ENCODE data around the gene SPOCD1. TPM values are rescaled to one million over a fixed set of nuclear protein-coding genes. Genes with fewer than 3 reads are reported as not detected.
A peak's percentile ranks its signal among the peaks of the same experiment; 100 is the strongest.

SPOCD1 gene
- total RNA-seq, 1 experiment from 2014 or later: 0.54 TPM

GRCh38 chr1:31761883-31762282 lies 53.9 kb downstream of the SPOCD1 start:
- H3K27ac ChIP-seq (ENCODE audit: low read length): peak overlapping the region; percentile 89
- ATAC-seq (no peak), DNase-seq (ENCODE audit: low read depth, low spot score) (no peak)
- peak overlapping the region; percentile 62 to 68; a peak in 3 of 4 replicates for H3K4me3 ChIP-seq (ENCODE audit: low read depth in 2 of 2, low read length in 2 of 2)
- in situ Hi-C loops (cut with HindIII; ENCODE audit: low pct_unique_long_range_greater_than_20kb, low sequenced_read_pairs) (no loop called here), intact Hi-C loops (cut with micrococcal nuclease; ENCODE audit: unreplicated experiment) (no loop called here)
- ChIA-PET CTCF (interaction anchor here (0.6 to 1.1 kb wide), 3 partner anchors 8 to 191 kb away, joined by 3 to 4 read pairs (median 3); no protein-coding TSS in a partner anchor), POLR2A (interaction anchor here (1.0 to 2.2 kb wide), 2 partner anchors 27 to 204 kb away, joined by 3 to 21 read pairs; no protein-coding TSS in a partner anchor)
- TF ChIP-seq SIN3A (IDR thresholded peaks at IDR 0.05; ENCODE audit: borderline replicate concordance, insufficient read depth, low read depth, low read length) (no peak), CTCF (IDR thresholded peaks at IDR 0.05) (no peak), POLR2AphosphoS5 (IDR thresholded peaks at IDR 0.05; ENCODE audit: low read depth, low read length) (no peak), TCF7L2 (IDR thresholded peaks at IDR 0.05; ENCODE audit: low read depth, low read length) (no peak)
- TF ChIP-seq, protein P1, sequence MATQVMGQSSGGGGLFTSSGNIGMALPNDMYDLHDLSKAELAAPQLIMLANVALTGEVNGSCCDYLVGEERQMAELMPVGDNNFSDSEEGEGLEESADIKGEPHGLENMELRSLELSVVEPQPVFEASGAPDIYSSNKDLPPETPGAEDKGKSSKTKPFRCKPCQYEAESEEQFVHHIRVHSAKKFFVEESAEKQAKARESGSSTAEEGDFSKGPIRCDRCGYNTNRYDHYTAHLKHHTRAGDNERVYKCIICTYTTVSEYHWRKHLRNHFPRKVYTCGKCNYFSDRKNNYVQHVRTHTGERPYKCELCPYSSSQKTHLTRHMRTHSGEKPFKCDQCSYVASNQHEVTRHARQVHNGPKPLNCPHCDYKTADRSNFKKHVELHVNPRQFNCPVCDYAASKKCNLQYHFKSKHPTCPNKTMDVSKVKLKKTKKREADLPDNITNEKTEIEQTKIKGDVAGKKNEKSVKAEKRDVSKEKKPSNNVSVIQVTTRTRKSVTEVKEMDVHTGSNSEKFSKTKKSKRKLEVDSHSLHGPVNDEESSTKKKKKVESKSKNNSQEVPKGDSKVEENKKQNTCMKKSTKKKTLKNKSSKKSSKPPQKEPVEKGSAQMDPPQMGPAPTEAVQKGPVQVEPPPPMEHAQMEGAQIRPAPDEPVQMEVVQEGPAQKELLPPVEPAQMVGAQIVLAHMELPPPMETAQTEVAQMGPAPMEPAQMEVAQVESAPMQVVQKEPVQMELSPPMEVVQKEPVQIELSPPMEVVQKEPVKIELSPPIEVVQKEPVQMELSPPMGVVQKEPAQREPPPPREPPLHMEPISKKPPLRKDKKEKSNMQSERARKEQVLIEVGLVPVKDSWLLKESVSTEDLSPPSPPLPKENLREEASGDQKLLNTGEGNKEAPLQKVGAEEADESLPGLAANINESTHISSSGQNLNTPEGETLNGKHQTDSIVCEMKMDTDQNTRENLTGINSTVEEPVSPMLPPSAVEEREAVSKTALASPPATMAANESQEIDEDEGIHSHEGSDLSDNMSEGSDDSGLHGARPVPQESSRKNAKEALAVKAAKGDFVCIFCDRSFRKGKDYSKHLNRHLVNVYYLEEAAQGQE (IDR thresholded peaks at IDR 0.05; ENCODE audit: insufficient read depth in 1 of 2, low read depth in 2 of 2, low read length in 1 of 2): no peak
- H3K27me3 ChIP-seq (ENCODE audit: control insufficient read depth, insufficient read depth, low read length): no peaks in the 10 kb centered on the region
- peaks cover 50% of the 10 kb centered on the region for H3K4me1 ChIP-seq (ENCODE audit: control insufficient read depth, insufficient read depth, low read length)
- H3K36me3 ChIP-seq (ENCODE audit: control insufficient read depth, insufficient read depth, low read length): no peaks in the 10 kb centered on the region; the same call in 1 of the 2 replicates
- no TSS peak for BruUV-seq (replicated peaks)
- no peaks in the 10 kb centered on the region for H3K9me3 ChIP-seq (ENCODE audit: control insufficient read depth, insufficient read depth, low read depth, low read length)

DNA sequence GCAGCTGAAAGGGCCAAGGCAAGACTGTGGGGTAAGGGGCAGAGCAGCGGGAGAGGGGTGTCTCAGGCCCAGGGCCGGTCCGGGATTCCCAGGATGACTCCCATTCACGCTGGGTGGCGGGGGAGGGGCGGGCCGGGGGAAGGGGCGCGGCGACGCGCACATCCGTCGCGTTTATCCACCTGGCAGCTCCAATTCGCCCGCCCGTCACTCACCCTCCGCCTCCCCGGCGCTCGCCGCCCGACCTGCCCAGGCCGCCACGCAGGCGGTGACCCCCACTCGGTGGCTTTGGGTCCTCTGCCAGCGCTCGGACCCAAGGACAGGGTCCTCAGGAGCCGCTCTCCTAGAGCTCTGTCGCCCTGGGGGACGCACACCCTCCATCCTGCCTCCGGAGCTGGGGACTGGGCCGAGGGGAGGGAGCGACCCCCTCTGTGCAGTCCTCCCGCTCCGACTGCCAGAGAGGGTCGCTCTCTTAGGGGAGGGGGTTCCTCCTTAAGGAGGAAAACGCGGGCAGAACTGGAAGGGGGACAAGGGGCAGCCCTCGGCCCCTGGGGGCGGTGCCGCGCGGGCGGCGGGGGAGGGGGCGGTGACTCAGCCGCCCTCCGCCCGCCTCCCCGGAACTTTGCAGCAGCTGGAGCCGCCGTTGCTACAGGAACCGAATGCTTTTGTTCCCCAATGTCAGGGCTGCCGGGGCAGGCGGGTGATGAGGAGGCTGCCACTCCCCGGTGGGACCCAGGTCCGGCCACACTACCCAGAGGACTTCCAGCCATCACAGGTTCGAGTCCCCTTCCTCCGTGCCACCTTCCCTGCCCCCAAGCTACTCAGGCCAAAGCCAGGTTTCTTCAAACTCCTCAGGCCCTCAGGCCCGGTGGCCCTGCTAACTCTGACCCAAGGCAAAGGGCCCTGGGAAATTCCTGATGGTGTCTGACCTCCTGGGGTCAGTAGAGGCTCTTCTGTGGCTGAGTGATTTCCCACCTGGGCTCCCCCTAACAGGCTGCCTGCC lies 55.1 kb downstream of the SPOCD1 start:
- intact Hi-C loops (cut with micrococcal nuclease; ENCODE audit: unreplicated experiment) (no loop called here), in situ Hi-C loops (cut with HindIII; ENCODE audit: low pct_unique_long_range_greater_than_20kb, low sequenced_read_pairs) (no loop called here)
- peaks cover 41% of the 10 kb centered on the region for H3K4me1 ChIP-seq (ENCODE audit: control insufficient read depth, insufficient read depth, low read length)
- no peaks in the 10 kb centered on the region for H3K27me3 ChIP-seq (ENCODE audit: control insufficient read depth, insufficient read depth, low read length)
- ChIA-PET POLR2A (interaction anchor here (0.5 to 2.2 kb wide), 4 partner anchors 28 to 355 kb away, joined by 3 to 21 read pairs (median 4); no protein-coding TSS in a partner anchor), CTCF (interaction anchor here (0.6 to 1.1 kb wide), 4 partner anchors 9 to 851 kb away, joined by 4 to 10 read pairs (median 8); no protein-coding TSS in a partner anchor)
- H3K4me3 ChIP-seq (ENCODE audit: low read depth in 2 of 2, low read length in 2 of 2): peak overlapping the region; percentile 56 to 82
- BruUV-seq (replicated peaks): no TSS peak
- no peaks in the 10 kb centered on the region for H3K9me3 ChIP-seq (ENCODE audit: control insufficient read depth, insufficient read depth, low read depth, low read length)
- peak; percentile 47 for ATAC-seq
- DNase-seq (ENCODE audit: low read depth, low spot score): no peak
- H3K36me3 ChIP-seq (ENCODE audit: control insufficient read depth, insufficient read depth, low read length): no peaks in the 10 kb centered on the region; the same call in 1 of the 2 replicates
- TF ChIP-seq CTCF (IDR thresholded peaks at IDR 0.05) (no peak), SIN3A (IDR thresholded peaks at IDR 0.05; ENCODE audit: borderline replicate concordance, insufficient read depth, low read depth, low read length) (no peak), POLR2AphosphoS5 (IDR thresholded peaks at IDR 0.05; ENCODE audit: low read depth, low read length) (no peak), TCF7L2 (IDR thresholded peaks at IDR 0.05; ENCODE audit: low read depth, low read length) (no peak)
- TF ChIP-seq, protein P1 (IDR thresholded peaks at IDR 0.05; ENCODE audit: insufficient read depth in 1 of 2, low read depth in 2 of 2, low read length in 1 of 2): no peak
- H3K27ac ChIP-seq (ENCODE audit: low read length): peak overlapping the region; percentile 89

Measured in Panc1 (cell line).